DMS53 (cell line): ENCODE measurements around the gene NOS1AP.

ENCODE experiments used
- DNase-seq: peaks from one replicate; lab custom pipeline; 2025; lab: John Stamatoyannopoulos, UW

The NOS1AP gene

DNA sequence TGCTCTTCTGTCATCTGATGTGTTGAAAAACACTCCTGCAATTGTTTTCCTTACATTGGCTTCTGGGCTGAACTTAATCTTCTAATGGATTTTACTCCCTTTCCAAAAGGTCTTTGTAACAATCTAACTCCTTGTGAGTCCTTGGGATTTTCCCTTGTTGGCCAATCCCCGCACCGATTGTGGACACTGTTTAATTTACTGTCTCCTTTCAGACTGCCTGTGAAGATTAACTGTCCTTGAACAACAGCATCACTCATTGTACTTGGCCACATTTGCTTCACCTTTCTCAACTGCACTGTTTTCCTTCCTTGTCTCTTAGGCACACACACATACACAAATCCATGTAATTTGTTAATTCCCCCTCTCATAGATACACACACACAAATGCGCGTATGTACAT lies 186.8 kb downstream of the NOS1AP start:
- DNase-seq: no peak

DNA sequence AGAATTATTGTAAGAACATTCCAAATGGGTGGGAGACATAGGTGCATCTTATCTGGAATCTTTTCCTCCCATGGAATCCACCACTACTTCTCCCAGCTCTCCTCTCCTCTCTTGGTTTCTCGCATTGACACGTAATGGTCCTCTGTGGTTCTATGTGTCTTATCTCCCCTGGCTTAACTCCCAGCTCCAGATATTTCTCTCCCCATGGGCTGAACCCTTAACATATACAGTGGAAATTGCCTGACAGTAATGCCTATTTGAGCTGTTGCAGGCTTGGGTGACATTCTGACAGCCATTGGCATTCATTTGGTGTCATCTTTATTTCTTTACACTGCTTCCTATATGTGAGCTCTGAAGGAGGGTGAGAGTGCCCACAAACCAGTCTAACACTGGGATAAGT lies 188.9 kb downstream of the NOS1AP start:
- DNase-seq: no peak

DNA sequence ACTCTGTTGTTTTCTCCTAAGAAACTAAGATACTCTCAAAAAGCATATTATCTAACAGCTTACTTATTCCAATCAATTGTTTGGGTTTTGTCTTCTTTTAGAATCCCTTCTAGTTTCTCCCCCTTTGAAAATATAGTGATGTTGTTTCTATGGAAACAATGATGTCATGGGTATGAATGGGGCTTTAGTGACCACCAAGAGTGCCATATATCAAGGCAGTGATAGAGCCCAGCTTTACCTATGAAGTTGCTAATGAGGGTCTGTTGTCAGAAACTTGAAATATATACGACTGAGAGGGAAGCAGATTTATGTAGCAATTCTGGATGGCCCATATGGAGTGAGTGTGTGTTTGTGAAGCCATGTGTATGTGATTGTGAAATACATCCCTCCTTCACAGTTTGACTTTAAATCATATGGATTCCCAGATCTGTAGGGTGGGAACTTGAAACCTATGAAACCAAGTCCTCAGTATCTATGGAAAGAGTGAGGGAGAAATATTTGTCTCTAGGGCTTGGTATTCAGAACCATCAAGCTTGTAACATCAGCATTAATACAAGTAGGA lies 190.5 kb downstream of the NOS1AP start:
- DNase-seq: no peak

DNA sequence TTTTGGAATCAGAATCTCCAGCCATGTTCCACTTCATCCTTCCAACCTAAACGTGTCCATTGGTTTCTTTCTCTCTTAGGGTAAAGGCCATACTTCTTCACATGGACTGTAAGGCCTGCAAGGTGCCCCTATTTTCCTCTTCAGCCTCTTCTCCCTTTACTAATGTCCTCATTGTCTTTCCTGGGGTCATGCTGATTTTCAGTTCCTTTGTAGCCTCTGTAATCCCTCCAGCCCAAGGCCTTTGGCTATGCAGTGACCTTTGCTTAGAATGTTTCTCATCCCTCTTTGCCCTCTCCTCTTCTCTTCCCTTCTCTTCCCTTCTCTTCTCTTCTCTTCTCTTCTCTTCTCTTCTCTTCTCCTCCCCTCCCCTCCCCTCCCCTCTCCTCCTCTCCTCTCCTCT lies 194.6 kb downstream of the NOS1AP start:
- DNase-seq: no peak

DNA sequence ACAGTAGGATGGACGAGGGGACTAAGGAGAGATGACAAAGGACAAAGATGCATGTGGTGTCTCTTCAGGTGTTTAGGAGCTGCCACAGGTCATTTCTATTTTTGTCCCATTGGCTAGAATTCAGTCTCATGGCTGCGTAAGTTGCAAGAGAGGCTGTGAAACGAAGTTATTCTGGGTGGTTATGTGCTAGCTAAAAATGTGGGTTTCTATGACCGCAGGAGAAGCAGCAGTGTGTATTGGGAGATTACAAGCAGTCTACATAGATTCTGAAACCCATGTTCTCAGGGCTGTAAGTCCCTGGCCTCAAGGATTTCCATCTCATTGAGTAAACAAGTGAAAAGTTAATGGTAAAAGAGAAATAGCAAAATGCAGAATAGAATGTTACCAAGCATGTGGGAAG lies 196.5 kb downstream of the NOS1AP start:
- no peak for DNase-seq

DNA sequence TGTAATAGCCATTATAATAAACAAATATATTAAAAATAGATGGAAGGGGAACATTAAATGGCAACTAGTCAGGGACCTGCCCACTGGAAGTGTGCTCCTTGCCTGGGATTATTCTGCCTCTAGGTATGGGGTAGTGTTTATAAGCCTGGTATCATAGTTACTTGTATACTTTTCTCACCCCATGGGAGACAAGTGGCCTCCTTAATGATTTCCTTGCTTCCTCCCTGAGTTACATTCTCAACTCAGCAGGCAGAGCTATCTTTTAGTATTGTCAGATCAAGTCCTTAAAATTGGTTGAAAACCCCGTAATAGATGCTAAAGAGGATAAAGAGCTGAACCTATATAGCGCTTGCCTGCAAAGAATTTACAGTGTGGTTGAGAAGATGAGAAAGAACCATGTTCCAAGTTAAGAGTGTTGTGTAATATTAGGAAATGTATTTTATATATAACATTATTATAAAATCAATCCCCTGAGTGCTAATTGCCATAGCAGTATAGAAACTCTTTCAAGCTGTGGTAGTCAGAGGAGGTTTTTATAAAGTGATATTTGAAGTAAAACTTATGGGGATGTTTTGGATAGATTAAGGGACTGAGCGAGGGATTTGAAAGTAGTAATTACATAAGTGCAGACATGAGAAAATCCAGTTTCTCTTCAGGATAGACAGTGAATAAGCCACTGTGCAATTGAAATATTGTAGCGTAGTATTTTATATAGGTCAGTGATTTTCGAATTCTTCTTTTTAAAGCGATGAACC lies 200.7 kb downstream of the NOS1AP start:
- no peak for DNase-seq

DNA sequence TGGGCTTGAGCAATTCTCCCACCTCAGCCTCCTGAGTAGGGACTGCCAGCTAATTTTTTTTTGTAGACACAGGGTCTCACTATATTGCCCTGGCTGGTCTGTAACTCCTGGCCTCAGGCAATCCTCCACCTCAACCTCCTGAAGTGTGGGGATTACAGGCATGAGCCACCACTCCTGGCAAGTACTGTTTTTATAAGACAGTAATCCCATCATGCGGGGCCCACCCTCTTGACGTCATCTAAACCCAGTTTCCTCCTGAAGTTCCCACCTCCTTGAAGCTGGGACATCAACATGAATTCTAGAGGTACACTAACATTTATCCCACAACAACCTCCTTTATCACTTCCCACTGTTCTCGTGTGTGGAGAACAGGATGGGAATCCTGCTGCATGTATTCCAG lies 202.5 kb downstream of the NOS1AP start:
- no peak for DNase-seq

DNA sequence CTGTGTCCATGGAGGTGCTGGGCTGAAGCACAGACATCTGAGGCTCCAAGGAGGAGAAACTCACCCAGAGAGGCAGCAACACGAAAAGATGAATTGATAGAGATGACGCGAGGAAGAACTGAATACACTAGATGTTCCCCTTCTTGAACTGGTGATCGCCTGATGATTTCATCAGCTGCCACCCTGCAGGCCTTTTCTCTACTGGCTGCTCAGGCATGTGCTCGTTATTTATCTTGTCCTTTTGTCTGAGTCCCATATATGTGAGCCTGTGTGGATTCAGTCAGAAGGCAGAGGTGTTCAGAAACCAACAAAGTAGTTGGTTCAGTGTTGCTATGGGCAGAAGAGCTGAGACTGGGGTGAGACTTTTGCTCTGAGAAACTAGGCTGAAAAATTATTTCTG lies 202.9 kb downstream of the NOS1AP start:
- DNase-seq: no peak

DNA sequence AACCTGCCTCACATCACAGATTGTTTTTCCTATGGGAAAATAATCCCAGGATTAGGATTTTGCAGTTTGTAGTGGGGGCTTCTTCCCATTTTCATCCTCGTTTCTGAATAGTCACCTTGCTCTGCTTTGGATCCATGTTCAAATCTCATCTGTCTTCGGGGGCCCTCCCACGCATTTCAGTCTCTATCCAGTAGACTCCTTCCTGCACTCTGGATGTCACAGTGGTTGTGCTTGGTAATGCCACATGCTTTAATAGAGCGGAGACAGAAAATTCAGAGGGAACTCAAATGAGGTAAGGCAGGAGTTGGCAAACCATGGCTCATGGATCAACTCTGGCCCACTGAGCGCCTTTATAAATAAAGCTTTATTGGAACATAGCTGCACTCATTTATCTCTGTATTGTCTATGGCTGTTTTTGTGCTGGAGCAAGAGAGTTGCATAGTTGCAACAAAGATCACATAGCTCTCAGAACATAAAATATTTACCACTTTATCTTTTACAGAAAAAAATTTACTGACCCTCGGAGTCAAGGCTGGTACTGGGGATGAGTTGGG lies 206.2 kb downstream of the NOS1AP start:
- no peak for DNase-seq

DNA sequence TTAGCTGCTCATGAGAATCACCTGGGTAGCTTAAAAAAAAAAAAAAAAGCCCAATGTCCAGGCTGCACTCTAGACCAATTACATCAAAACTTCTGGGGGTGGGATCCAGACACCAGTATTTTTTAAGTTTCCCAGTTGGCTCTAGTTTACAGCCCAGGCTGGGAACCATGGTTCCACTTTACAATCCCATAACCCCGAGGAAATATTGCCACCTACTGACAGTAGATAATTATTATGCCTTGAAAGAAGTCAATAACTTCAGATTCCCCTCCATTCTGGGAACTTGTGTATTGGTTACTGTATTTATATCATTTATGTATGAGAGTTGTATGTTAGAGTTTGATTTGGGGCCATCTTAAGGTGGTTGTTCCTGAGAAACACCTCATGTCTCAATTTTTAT lies 207.0 kb downstream of the NOS1AP start:
- peak; percentile 70 for DNase-seq

DNA sequence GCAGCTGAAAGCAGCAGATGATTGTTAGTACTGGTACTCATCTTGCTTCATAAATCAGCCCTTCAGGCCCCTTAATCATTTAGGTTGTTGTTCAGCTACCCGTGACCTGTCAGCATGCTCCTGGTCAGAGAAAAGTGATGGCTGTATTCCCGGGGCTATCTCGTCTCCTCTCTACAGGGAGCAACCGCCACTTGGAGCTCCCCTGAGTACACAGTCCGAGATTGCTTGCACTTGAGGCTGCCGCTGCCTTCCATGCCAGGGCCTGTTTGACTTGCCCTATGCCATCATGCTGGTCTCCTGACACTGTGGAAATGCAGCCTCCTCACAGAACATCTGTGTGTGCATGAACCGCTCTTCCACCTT lies 209.6 kb downstream of the NOS1AP start:
- DNase-seq: no peak

DNA sequence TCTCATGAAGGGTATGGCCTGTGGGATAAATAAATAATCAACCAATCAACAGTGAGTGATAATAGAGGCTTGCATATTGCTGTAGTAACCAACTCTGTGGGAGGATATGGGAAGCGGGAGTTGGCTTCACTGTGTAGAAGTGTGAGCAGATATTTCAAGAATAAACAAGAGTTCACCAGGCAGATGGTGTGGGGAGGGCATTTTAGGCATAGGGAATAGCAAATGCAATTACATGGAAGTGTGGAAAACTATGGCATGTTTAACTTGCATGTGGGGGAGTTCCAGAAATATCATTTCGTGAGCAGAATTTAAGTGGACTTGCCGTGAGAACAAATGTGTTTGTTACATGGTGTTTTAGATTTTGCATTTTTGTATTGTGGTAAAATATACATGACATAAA lies 211.9 kb downstream of the NOS1AP start:
- DNase-seq: no peak

DNA sequence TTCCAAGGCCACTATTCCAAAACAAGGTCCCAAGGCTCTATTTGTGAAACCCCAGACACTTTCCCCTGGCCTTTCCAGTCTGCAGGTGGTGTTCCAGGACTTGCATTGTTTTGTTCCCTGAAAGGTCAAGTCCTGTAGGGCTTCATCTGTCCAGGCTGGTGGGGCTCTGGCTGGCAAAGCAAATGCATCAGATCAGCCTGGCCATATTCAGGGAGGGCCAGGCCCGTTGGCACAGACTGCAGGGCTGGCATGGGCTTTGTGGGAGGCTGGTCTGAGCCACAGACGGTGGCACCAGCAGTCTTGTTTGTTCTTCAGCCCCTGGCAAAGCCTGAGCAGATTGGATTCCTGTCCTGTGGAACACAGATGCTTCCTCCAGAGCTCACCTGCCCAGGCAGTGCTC lies 214.2 kb downstream of the NOS1AP start:
- DNase-seq: no peak

DNA sequence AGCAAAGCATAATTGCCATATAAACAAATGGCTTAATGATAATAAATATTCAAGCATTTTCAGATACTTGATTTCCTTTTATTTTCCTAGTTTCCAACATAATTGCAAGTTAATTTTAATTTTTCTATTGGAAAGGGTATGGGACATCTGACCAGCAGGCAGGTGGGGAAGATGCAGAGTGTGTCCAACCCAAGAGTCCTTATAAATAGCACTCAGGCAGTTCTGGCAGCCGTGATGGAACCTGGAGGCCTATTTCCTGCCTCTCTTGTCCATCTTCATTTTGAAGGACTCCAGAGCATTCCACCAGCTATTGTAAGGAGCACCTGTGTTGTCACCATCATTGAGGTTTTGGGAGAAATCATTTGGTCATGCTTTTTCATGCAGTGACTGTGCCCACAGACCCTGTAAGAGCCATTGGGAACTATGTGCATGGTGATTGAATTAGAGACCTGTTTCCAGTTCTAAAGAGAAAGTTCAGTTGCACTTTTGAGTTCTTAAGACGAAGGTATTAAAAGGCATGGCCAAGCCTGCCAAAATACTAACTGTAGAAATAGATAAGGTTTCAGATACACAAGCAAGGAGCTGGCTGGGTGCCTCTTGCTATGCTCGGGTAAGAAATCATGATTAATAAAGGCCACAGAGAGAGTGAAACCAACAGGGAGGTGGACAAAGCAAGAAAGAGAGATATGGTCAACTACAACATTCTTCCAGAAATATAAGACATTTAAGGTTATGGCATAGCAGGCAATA lies 214.9 kb downstream of the NOS1AP start:
- DNase-seq: no peak

DNA sequence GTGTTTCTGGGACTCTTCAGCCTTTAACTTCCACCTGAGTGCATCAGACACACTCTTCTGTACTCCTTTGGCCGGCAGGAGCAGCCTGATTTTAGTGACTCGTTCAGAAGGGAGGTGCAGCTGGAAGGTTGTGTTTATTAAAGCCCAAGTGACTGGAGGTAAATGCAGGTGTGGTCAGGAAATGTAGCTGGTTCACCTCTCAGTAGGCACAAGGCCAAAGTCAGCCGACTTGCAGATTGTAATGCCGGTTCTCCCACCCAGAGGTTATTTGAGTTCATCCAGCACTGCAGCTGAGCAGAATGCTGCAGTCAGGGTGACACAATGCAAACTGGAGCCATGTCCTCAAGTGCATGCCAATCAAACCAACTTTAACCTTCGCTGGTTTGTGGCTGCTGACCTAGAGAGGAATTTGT lies 215.7 kb downstream of the NOS1AP start:
- DNase-seq: peak; percentile 76

DNA sequence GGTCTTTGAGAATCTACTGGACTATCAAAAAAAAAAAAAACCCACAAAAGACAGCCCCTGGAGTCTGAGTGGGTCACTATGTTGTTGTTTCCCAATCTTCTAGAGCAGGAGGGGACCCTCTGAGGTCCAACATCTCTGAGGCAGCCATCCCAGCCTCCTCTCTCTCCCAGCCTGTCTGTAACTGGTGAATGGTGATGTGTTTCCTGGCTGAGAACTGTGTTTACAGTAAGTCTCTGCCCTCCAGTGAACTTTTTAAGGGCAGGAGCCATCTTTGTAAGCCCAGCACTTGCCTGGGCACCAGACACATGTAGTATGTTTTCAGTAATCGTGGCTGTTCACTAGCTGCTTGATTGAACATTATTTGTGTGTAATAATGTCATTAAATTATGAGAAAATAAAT lies 221.5 kb downstream of the NOS1AP start:
- no peak for DNase-seq

DNA sequence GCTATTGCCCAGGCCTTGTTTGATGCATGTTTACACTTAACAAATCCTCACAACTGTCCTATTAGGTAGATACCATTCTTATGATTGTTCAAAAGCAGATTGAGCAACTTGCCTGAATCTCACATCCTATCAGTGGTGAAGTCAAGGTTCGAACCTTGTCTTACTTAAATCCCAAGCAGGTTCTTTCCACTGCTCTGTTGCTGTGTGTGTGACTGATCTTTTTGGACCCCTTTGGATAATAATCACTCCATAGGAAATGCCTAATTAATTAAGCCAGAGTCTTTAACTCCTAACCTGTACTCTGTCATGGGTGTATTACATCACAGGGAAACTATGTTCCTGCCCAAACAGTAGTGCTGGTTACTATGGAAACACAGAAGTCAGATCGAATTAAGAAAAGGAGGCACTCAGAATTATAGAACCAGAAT lies 222.9 kb downstream of the NOS1AP start:
- DNase-seq: no peak

DNA sequence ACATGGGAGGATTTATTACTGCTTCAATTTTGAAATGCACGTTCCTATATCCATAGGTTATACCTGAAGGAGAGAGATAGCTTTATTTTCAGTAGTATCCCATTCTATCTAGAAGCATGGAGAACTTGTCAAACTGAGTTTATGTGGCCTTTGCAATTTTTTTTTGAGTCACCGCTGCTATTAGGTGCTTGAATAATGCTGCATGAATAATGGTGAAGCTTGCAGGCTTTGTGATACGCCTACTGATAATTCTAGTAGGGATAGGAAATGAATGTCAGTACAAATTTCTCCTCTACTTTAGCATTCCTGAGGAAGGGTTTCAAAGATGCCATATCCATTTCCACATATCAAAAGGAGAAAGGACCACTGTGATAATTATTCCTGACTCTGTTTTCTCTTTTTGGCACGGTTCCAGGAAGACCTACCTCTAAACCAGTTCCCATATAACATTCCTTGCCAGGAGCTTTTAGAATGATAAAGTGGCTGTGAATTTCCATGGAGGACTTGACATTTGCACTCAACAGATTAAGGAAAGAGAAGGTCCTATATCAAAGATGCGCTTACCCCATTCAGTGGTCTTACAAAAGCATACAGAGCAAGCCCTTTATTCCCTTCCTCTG lies 223.7 kb downstream of the NOS1AP start:
- DNase-seq: no peak

DNA sequence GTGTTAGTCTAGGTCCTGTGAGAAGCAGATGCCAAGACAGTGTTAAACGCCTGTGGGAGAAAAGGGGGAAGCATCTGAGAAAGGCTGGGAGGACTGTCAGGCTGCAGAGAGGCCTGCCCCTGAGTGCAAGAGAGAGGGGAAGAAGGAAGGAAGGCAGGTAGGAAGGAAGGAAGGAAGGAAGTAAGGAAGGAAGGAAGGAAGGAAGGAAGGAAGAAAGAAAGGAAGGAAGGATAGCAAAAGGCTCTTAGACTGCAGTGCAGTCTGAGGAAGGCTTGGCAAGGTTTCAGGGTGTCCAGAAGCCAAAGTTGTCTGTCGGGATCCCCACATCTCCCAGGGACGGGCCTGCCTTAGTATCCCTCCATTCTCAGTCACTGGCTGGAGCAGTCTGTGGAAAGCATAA lies 224.5 kb downstream of the NOS1AP start:
- no peak for DNase-seq

DNA sequence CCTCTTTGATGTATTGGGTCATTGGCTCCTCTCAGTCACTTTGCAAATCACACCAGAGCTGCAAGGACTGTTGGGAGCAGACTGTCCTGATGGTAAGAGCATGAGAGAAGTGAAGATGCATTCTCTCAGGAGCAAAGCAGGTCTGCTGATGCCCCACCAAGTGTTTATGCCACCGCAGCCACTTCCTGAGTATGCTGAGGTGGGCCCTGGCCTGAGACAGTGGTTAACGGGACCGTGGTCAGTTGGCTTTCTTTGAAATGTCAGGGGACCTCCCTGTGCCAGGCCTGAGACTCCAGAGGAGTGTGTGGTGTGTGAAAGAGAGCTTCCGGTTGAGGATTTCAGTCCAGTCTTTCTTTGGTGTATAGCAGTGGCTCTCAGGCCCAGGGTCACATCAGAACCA lies 227.7 kb downstream of the NOS1AP start:
- no peak for DNase-seq

DNA sequence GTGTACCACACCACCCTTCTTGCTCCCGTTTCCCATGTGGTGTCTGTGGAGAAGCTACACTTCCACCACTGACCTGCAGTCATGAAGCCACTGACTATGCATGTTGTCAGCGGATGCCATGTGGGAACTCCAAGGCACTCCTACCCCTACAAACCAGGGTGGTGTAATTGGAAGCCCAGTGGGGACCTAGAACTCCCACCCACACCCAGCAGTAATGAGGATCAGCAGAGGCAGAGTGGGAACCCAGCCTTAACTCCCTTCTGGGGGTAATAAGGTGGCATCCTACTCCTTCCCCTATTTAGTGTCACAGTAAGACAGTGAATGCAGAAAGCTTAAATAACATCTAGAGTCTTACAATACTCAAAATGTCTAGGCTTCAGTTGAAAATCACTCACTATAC lies 228.8 kb downstream of the NOS1AP start:
- no peak for DNase-seq

DNA sequence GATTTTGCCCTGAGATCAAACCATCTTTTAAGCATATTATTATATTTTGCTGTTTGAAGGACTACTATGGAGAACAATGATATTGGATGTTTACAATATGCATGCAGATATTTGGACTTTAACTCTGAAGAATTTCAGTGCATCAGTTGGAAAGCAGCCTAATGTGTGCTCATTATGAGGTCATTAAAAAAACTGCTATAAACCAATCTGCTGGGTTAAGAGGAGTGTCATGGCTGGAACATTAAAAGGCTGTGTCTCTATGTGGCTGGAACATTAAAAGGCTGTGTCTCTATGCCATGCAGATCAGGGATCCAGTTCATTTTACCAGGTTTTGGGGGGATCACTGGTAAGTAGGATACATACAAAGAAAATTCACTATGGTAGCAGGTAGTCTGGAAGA lies 229.5 kb downstream of the NOS1AP start:
- DNase-seq: no peak
